MCF 10A (cell line): ENCODE measurements around the gene ARHGAP42. TPM values are rescaled to one million over a fixed set of nuclear protein-coding genes. Genes with fewer than 3 reads are reported as not detected.

Experiments used
- BruUV-seq: library from RNA; stranded (reverse); fragments of 400-500 nt; replicated peaks from 2 replicates; lab custom pipeline; 2021; lab: Mats Ljungman, UMichigan
- CTCF ChIA-PET: fragments of 300-600 bp; sonication (Branson Sonifier 250); formaldehyde crosslinking; extraction: SDS; loops from one replicate; lab custom pipeline; 2021; ENCODE audit warnings: antibody characterized with exemption, inconsistent platforms; lab: Yijun Ruan, JAX
- POLR2A ChIA-PET: fragments of 300-600, 350-650 bp; sonication (Branson Sonifier 250); formaldehyde crosslinking; extraction: SDS; loops from one replicate; lab custom pipeline; 2020; ENCODE audit warnings: antibody characterized with exemption, inconsistent platforms; lab: Yijun Ruan, JAX
- DNase-seq: peaks from one replicate; pipeline ENCODE4 v3.0.0-alpha.2; 2018; ENCODE audit not compliant: unreplicated experiment
- H3K27ac Mint-ChIP-seq: one replicate; pipeline ENCODE4 v1.8.0; 2022; ENCODE audit warnings: mild to moderate bottlenecking, low read depth, mixed read lengths; ENCODE audit not compliant: unreplicated experiment
- H3K27me3 Mint-ChIP-seq: one replicate; pipeline ENCODE4 v1.8.0; 2022; ENCODE audit warnings: mixed read lengths; ENCODE audit not compliant: insufficient read depth, unreplicated experiment
- H3K36me3 Mint-ChIP-seq: one replicate; pipeline ENCODE4 v1.8.0; 2022; ENCODE audit warnings: mild to moderate bottlenecking, moderate library complexity, mixed read lengths; ENCODE audit not compliant: insufficient read depth, unreplicated experiment
- H3K4me1 Mint-ChIP-seq: one replicate; pipeline ENCODE4 v1.8.0; 2022; ENCODE audit warnings: mixed read lengths; ENCODE audit not compliant: insufficient read depth, unreplicated experiment
- H3K4me3 Mint-ChIP-seq: one replicate; pipeline ENCODE4 v1.8.0; 2022; ENCODE audit warnings: mild to moderate bottlenecking, moderate library complexity, mixed read lengths; ENCODE audit not compliant: unreplicated experiment
- H3K9me3 Mint-ChIP-seq: one replicate; pipeline ENCODE4 v1.8.0; 2022; ENCODE audit warnings: mixed read lengths; ENCODE audit not compliant: unreplicated experiment
- intact Hi-C: fragments of 100-400 bp; cut with micrococcal nuclease; formaldehyde crosslinking; loops from 2 replicates; pipeline ENCODE4 v1.14.1; 2022
- total RNA-seq: library from RNA; stranded (reverse); gene quantifications from 2 replicates; pipeline ENCODE4 v1.2.3, GENCODE V29; 2022
- TF ChIP-seq, protein P1 (sequence below): fragments of 200-600 bp; IDR thresholded peaks from one replicate; pipeline ENCODE4 v1.8.0; 2022; ENCODE audit warnings: antibody characterized with exemption, mild to moderate bottlenecking; ENCODE audit not compliant: unreplicated experiment

The ARHGAP42 gene
- total RNA-seq, 1 experiment from 2014 or later = 2.5 TPM

DNA sequence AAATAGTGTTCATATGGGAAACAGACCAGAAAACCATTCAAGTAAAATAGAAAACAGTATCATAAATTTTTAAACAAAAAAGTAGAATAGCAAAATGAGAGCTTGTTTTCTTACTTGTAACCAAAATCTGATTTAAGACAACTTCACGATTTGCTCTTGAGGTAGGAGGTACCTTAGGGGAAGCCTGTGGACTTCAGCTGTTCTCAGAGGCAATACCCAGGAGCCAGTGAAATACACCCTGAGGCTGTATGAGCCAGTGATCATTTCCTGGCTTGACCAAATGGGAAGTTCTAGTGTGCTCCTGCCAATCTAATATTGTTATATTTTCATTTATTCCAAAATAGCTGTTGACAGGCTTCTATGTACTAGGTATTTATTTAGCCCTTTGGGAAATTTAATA lies 104.8 kb downstream of the ARHGAP42 start:
- H3K27me3 Mint-ChIP-seq = no peaks in the 10 kb centered on the region
- ChIA-PET CTCF (interaction anchor here (0.6 to 0.7 kb wide), 2 partner anchors 36 to 38 kb away, joined by 3 to 4 read pairs; no protein-coding TSS in a partner anchor), POLR2A (no interaction called here)
- H3K36me3 Mint-ChIP-seq = no peaks in the 10 kb centered on the region
- BruUV-seq = no TSS peak
- no peak overlapping the region for H3K4me3 Mint-ChIP-seq
- no peaks in the 10 kb centered on the region for H3K4me1 Mint-ChIP-seq
- H3K9me3 Mint-ChIP-seq = no peaks in the 10 kb centered on the region
- H3K27ac Mint-ChIP-seq = peak overlapping the region; percentile 12
- intact Hi-C loops = no loop called here
- TF ChIP-seq, protein P1, sequence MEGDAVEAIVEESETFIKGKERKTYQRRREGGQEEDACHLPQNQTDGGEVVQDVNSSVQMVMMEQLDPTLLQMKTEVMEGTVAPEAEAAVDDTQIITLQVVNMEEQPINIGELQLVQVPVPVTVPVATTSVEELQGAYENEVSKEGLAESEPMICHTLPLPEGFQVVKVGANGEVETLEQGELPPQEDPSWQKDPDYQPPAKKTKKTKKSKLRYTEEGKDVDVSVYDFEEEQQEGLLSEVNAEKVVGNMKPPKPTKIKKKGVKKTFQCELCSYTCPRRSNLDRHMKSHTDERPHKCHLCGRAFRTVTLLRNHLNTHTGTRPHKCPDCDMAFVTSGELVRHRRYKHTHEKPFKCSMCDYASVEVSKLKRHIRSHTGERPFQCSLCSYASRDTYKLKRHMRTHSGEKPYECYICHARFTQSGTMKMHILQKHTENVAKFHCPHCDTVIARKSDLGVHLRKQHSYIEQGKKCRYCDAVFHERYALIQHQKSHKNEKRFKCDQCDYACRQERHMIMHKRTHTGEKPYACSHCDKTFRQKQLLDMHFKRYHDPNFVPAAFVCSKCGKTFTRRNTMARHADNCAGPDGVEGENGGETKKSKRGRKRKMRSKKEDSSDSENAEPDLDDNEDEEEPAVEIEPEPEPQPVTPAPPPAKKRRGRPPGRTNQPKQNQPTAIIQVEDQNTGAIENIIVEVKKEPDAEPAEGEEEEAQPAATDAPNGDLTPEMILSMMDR = no peak
- peak; percentile 61 for DNase-seq

DNA sequence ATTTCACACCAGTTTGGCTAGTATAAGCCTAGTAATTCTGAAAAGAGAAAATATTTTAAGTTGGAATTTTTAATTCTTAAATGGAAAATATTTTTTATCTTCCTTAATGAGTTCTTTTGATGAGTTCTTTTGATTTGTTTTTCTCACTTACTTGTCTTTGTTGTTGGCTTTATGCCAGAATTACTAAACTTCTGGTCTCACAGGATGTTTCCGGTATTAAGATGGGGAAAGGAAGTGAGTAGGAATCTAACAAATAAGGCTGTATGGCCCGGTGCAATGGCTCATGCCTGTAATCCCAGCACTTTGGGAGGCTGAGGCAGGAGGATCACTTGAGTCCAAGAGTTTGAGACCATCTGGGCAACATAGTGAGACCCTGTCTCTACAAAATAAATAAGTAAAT lies 106.4 kb downstream of the ARHGAP42 start:
- H3K27ac Mint-ChIP-seq = no peak overlapping the region
- BruUV-seq = no TSS peak

DNA sequence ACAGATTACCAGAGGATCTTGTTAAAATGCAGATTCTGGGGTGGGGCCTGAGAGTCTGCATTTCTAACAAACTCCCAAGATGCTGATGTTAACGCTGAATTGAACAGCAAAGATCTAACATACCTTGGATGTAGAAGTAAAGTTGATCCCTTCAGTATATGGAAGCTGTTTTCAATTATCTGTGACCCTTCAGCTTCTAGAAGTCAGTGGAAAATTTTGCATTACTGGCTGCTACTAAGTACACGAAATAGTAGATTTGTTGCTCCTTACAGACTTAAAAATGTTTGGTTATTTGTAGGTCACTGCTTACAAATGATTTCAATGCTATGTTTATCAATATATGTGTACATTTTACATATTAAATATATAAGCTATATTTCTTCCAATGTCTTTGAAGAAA lies 107.4 kb downstream of the ARHGAP42 start:
- no peaks in the 10 kb centered on the region for H3K9me3 Mint-ChIP-seq
- H3K36me3 Mint-ChIP-seq = no peaks in the 10 kb centered on the region
- intact Hi-C loops = no loop called here
- H3K27ac Mint-ChIP-seq = no peak overlapping the region
- H3K4me3 Mint-ChIP-seq = no peak overlapping the region
- ChIA-PET CTCF (no interaction called here), POLR2A (interaction anchor here (0.7 kb wide), 1 partner anchor 15 kb away, joined by 3 read pairs; no protein-coding TSS in a partner anchor)
- TF ChIP-seq, protein P1 = no peak
- BruUV-seq = no TSS peak
- DNase-seq = no peak
- H3K27me3 Mint-ChIP-seq = no peaks in the 10 kb centered on the region
- no peaks in the 10 kb centered on the region for H3K4me1 Mint-ChIP-seq

More for the DNA sequence above, 106.4 kb downstream of the ARHGAP42 start:
- POLR2A ChIA-PET = no interaction called here
- no peaks in the 10 kb centered on the region for H3K4me1 Mint-ChIP-seq
- H3K27me3 Mint-ChIP-seq = no peaks in the 10 kb centered on the region
- no peaks in the 10 kb centered on the region for H3K36me3 Mint-ChIP-seq
- DNase-seq = peak; percentile 21
- H3K4me3 Mint-ChIP-seq = no peak overlapping the region
- TF ChIP-seq, protein P1 = no peak
- H3K9me3 Mint-ChIP-seq = no peaks in the 10 kb centered on the region
- intact Hi-C loops = no loop called here
- CTCF ChIA-PET = no interaction called here

DNA sequence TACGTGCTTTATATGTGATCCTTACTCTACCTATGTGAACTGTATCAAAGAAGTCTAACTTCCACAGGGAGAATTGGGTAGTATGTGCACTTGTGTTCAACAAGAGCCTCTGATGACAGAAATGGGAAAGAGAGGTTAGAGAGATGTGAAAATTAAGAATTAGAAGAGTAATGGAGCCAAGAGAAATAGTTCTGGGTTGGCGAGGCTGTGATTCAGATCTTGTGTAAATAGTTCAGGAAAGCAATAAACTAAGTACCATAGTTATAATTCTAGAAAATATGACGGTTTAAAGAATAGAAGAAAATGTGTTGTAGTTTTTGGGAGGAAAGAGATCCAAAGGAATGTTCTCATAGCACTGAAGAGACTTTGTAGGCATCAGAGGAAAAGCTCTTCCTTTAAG lies 112.4 kb downstream of the ARHGAP42 start:
- TF ChIP-seq, protein P1 = no peak
- no peaks in the 10 kb centered on the region for H3K4me1 Mint-ChIP-seq
- intact Hi-C loops = no loop called here
- POLR2A ChIA-PET = no interaction called here
- no peak overlapping the region for H3K27ac Mint-ChIP-seq
- H3K4me3 Mint-ChIP-seq = no peak overlapping the region
- no peak for DNase-seq
- H3K36me3 Mint-ChIP-seq = no peaks in the 10 kb centered on the region
- H3K27me3 Mint-ChIP-seq = no peaks in the 10 kb centered on the region
- H3K9me3 Mint-ChIP-seq = no peaks in the 10 kb centered on the region
- no TSS peak for BruUV-seq
- CTCF ChIA-PET = no interaction called here
